Measurements from ENCODE around the gene A3GALT2. TPM values are rescaled to one million over a fixed set of nuclear protein-coding genes. Genes with fewer than 3 reads are reported as not detected.

The A3GALT2 gene
- total RNA-seq, 1 experiment from 2014 or later = not detected

DNA sequence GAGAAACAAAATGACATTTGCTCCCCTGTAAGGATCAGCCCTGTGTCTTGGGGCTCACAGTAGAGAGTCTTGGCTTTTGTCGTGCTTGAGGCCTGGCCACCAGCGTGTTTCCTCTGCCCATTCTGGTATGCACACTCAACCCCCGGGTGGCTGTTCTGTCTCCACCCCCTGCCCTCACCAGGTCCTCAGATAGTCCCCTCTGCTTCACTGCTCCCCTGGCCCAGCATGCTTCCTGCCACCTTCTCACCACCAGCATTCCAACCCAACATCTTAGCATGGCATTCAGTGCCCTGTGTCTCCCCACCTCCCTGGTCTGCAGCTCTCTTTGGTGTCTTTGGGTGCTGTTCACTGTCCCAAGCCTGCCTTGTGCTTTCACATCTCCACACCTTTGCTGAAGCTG lies 48.4 kb downstream of the A3GALT2 start:
- Histone ChIP-seq H2BK20ac (ENCODE audit: low read depth, low read length, poor library complexity, severe bottlenecking) (no peak overlapping the region), H3K23me2 (ENCODE audit: insufficient read length, low read depth, low read length, poor library complexity, severe bottlenecking) (no peaks in the 10 kb centered on the region)

More for the DNA sequence above, 48.4 kb downstream of the A3GALT2 start:
- Histone ChIP-seq H4K20me1 (ENCODE audit: control insufficient read depth, insufficient read depth, insufficient read length) (no peaks in the 10 kb centered on the region), H3K9ac (ENCODE audit: extremely low read depth, insufficient read length, low read length) (no peak overlapping the region), H3K27ac (ENCODE audit: insufficient read length, low read depth, low read length) (no peak overlapping the region), H3K79me1 (ENCODE audit: insufficient read depth, low read depth, low read length, poor library complexity, severe bottlenecking) (no peaks in the 10 kb centered on the region), H3K18ac (ENCODE audit: insufficient read length, low read depth, low read length) (no peak overlapping the region), H3K4me2 (ENCODE audit: insufficient read depth, insufficient read length, low read length) (no peak overlapping the region), H2BK15ac (ENCODE audit: low read depth, low read length) (no peak overlapping the region), H4K91ac (ENCODE audit: insufficient read length, low read depth, low read length) (no peak overlapping the region), H2AK5ac (ENCODE audit: insufficient read length, low read length) (no peak overlapping the region), H3K23ac (ENCODE audit: insufficient read length, low read depth, low read length) (no peak overlapping the region), H3K14ac (ENCODE audit: insufficient read depth, low read length) (no peak overlapping the region), H2BK120ac (ENCODE audit: low read depth, low read length, poor library complexity, severe bottlenecking) (no peak overlapping the region), H2BK5ac (ENCODE audit: insufficient read length, low read length) (no peak overlapping the region), H3K27me3 (ENCODE audit: insufficient read depth, low read length) (no peaks in the 10 kb centered on the region), H4K8ac (replicated peaks; ENCODE audit: insufficient read length, low read depth, low read length) (no peak overlapping the region), H3K56ac (ENCODE audit: insufficient read length, low read depth, low read length) (no peak overlapping the region), H3K79me2 (ENCODE audit: insufficient read depth, low read length) (no peaks in the 10 kb centered on the region), H2BK12ac (ENCODE audit: insufficient read length, low read depth, low read length) (no peak overlapping the region), H3K4me1 (ENCODE audit: insufficient read depth, low read length) (peaks cover 4% of the 10 kb centered on the region; the same call in 1 of the 2 replicates), H4K5ac (ENCODE audit: insufficient read length, low read depth, low read length) (no peak overlapping the region), H3K9me3 (ENCODE audit: control insufficient read depth, low read depth, low read length) (no peaks in the 10 kb centered on the region), H3T11ph (ENCODE audit: low read length) (no peak overlapping the region), H2AFZ (ENCODE audit: low read length) (no peak overlapping the region), H3K4ac (ENCODE audit: low read depth, low read length) (no peak overlapping the region)
- H3K27me3 Mint-ChIP-seq (ENCODE audit: low read depth) = no peaks in the 10 kb centered on the region
- H3K4me3 Mint-ChIP-seq = no peak overlapping the region
- peaks cover 3 to 26% (median 12%) of the 10 kb centered on the region in 3 experiments for H3K36me3 Mint-ChIP-seq (ENCODE audit: insufficient read depth in 1 of 3, low read depth in 3 of 3)
- TF ChIP-seq, protein P1, sequence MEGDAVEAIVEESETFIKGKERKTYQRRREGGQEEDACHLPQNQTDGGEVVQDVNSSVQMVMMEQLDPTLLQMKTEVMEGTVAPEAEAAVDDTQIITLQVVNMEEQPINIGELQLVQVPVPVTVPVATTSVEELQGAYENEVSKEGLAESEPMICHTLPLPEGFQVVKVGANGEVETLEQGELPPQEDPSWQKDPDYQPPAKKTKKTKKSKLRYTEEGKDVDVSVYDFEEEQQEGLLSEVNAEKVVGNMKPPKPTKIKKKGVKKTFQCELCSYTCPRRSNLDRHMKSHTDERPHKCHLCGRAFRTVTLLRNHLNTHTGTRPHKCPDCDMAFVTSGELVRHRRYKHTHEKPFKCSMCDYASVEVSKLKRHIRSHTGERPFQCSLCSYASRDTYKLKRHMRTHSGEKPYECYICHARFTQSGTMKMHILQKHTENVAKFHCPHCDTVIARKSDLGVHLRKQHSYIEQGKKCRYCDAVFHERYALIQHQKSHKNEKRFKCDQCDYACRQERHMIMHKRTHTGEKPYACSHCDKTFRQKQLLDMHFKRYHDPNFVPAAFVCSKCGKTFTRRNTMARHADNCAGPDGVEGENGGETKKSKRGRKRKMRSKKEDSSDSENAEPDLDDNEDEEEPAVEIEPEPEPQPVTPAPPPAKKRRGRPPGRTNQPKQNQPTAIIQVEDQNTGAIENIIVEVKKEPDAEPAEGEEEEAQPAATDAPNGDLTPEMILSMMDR (conservative IDR thresholded peaks at IDR 0.05) = no peak
- H3K27ac Mint-ChIP-seq = peak overlapping the region; percentile 10 to 45 (median 16); a peak in 4 of 7 replicates
- H3K9me3 Mint-ChIP-seq = no peaks in the 10 kb centered on the region
- DNase-seq = no peak
- no CpG with 5 or more reads among the region's 3 CpGs for WGBS (ENCODE audit: extremely low coverage, insufficient read length, low lambda C conversion rate)
- H3K4me1 Mint-ChIP-seq = peaks cover 30 to 34% of the 10 kb centered on the region in 2 experiments

Data from H9 (cell line).